HEK293 (cell line): ENCODE results near the gene ASPSCR1.
"Not testable (repeated sequence)": the region's sequence is repeated elsewhere in the genome, so short reads cannot be mapped to it uniquely, and the experiment has no call there.

ENCODE experiments used
- CTCF ChIA-PET: fragments of 350-600 bp; formaldehyde crosslinking; extraction: SDS; loops from one replicate; lab custom pipeline; 2021; ENCODE audit warnings: antibody characterized with exemption; lab: Yijun Ruan, JAX
- POLR2A ChIA-PET: fragments of 300-600 bp; formaldehyde crosslinking; extraction: SDS; loops from one replicate; lab custom pipeline; 2020; ENCODE audit warnings: antibody characterized with exemption, inconsistent platforms; lab: Yijun Ruan, JAX
- H3K27ac ChIP-seq: fragments of 200-500 bp; sonication (Bioruptor generic); 2 replicates; pipeline ENCODE4 v1.5.1; 2014; ENCODE audit warnings: low read depth, low read length, control low read depth, inconsistent platforms; ENCODE audit errors: extremely low read depth
- H3K36me3 ChIP-seq, 2 experiments: fragments of 200-500 bp in 1 of 2; sonication (Bioruptor generic) in 1 of 2; 1 replicate in 1 of 2; 2 replicates in 1 of 2; pipeline ENCODE4 v1.5.1; 2014 to 2017; ENCODE audit warnings: inconsistent platforms in 2 of 2, low read length in 2 of 2; ENCODE audit not compliant: control insufficient read depth in 2 of 2, insufficient read depth in 1 of 2
- H3K4me1 ChIP-seq: fragments of 200-500 bp; sonication (Bioruptor generic); 2 replicates; pipeline ENCODE4 v1.5.1; 2014; ENCODE audit warnings: mild to moderate bottlenecking, low read length, inconsistent platforms; ENCODE audit not compliant: control insufficient read depth, insufficient read depth
- H3K4me3 ChIP-seq: 2 replicates; pipeline ENCODE4 v1.5.1; 2011; ENCODE audit warnings: low read depth, mild to moderate bottlenecking, control low read depth, low read length, moderate library complexity
- H3K9me3 ChIP-seq: fragments of 200-500 bp; sonication (Bioruptor generic); 2 replicates; pipeline ENCODE4 v1.5.1; 2014; ENCODE audit warnings: low read depth, low read length, inconsistent platforms; ENCODE audit not compliant: control insufficient read depth, insufficient read depth
- REST ChIP-seq: fragments of 450-650 bp; formaldehyde crosslinking; IDR thresholded peaks from 2 replicates; pipeline ENCODE4 v1.5.1; 2016; ENCODE audit warnings: missing biosample characterization, missing genetic modification characterization
- SCRT2 ChIP-seq: fragments of 450-650 bp; formaldehyde crosslinking; IDR thresholded peaks from 2 replicates; pipeline ENCODE4 v1.5.1; 2016; ENCODE audit warnings: missing biosample characterization, missing genetic modification characterization
- ZBTB20 ChIP-seq: fragments of 450-650 bp; formaldehyde crosslinking; IDR thresholded peaks from 2 replicates; pipeline ENCODE4 v1.5.1; 2016; ENCODE audit warnings: missing biosample characterization, missing genetic modification characterization
- ZFP69B ChIP-seq: fragments of 450-650 bp; formaldehyde crosslinking; IDR thresholded peaks from 2 replicates; pipeline ENCODE4 v1.5.1; 2016; ENCODE audit warnings: missing biosample characterization, missing genetic modification characterization
- ZNF335 ChIP-seq: fragments of 450-650 bp; formaldehyde crosslinking; conservative IDR thresholded peaks from 2 replicates; pipeline ENCODE4 v1.5.1; 2016; ENCODE audit warnings: missing biosample characterization, missing genetic modification characterization
- ZNF449 ChIP-seq: fragments of 450-650 bp; formaldehyde crosslinking; IDR thresholded peaks from 2 replicates; pipeline ENCODE4 v1.5.1; 2017; ENCODE audit warnings: missing biosample characterization, mild to moderate bottlenecking, missing genetic modification characterization, moderate library complexity
- ZNF518A ChIP-seq: fragments of 450-650 bp; formaldehyde crosslinking; conservative IDR thresholded peaks from 2 replicates; pipeline ENCODE4 v1.5.1; 2016; ENCODE audit warnings: low read depth, missing biosample characterization, missing genetic modification characterization
- ZNF654 ChIP-seq: fragments of 450-650 bp; formaldehyde crosslinking; IDR thresholded peaks from 2 replicates; pipeline ENCODE4 v1.5.1; 2016; ENCODE audit warnings: low read depth, missing biosample characterization, missing genetic modification characterization
- ZXDB ChIP-seq: fragments of 450-650 bp; formaldehyde crosslinking; IDR thresholded peaks from 2 replicates; pipeline ENCODE4 v1.5.1; 2016; ENCODE audit warnings: missing biosample characterization, missing genetic modification characterization

Gene ASPSCR1

GRCh38 chr17:82037889-82038195 is 60.4 kb downstream of the ASPSCR1 start:
- peaks cover 10% of the 10 kb centered on the region for H3K4me1 ChIP-seq
- no peak for TF ChIP-seq REST (tag by site-specific recombination)
- TF ChIP-seq ZNF654 (tag by site-specific recombination): no peak
- TF ChIP-seq ZBTB20 (tag by site-specific recombination): no peak
- TF ChIP-seq ZNF518A (tag by site-specific recombination): no peak
- TF ChIP-seq ZNF335 (tag by site-specific recombination): peak; percentile 88
- TF ChIP-seq ZFP69B (tag by site-specific recombination): peak; percentile 11
- no peak for TF ChIP-seq SCRT2
- no peak for TF ChIP-seq ZNF449 (tag by site-specific recombination)
- no peak for TF ChIP-seq ZXDB (tag by site-specific recombination)
- TF ChIP-seq, all 188 proteins: peak for 2
- Histone ChIP-seq H3K9me3 (no peaks in the 10 kb centered on the region), H3K4me3 (no peak overlapping the region), H3K36me3 (peaks cover 0 to 29% of the 10 kb centered on the region in 2 experiments; a peak in 1 of 3 replicates), H3K27ac (no peak overlapping the region)
- ChIA-PET POLR2A (interaction anchor here (0.6 to 2.7 kb wide), 38 partner anchors 9 to 525 kb away, joined by 3 to 96 read pairs (median 4); partner anchors contain the start of genes ARL16, CENPX, DUS1L and FASN), CTCF (interaction anchor here (0.6 to 7.2 kb wide), 29 partner anchors 8 to 487 kb away, joined by 3 to 42 read pairs (median 4); partner anchors contain the start of genes CENPX, FASN and LRRC45)

- H3K9me3 ChIP-seq, H3K4me3 ChIP-seq, H3K27ac ChIP-seq: not testable (repeated sequence)
- H3K36me3 ChIP-seq: peaks cover 0 to 20% of the 10 kb centered on the region in 2 experiments; a peak in 1 of 3 replicates
- H3K4me1 ChIP-seq: peaks cover 10% of the 10 kb centered on the region
- CTCF ChIA-PET: interaction anchor here (0.6 to 7.2 kb wide), 5 partner anchors 16 to 159 kb away, joined by 3 to 42 read pairs (median 5); partner anchors contain the start of genes CENPX and LRRC45
- POLR2A ChIA-PET: interaction anchor here (2.7 kb wide), 1 partner anchor 17 kb away, joined by 96 read pairs; the partner anchor contains the start of genes GPS1 and RFNG
Measured at GRCh38 chr17:82038796-82039409, 61.5 kb downstream of the ASPSCR1 start.
